Right renal pelvis (tissue), 4 donors: ENCODE measurements around the gene RAB17. TPM values are rescaled to one million over a fixed set of nuclear protein-coding genes. Genes with fewer than 3 reads are reported as not detected.

ENCODE experiments used
- DNase-seq, 4 donors: peaks; one replicate each; pipeline ENCODE4 v3.0.0-alpha.2; 2013; ENCODE audit warnings: low read depth in 4 of 4, low spot score in 3 of 4, missing footprints in 1 of 4
- polyA plus RNA-seq, 4 donors: library from polyadenylated mRNA; unstranded; fragments of 120-200 nt; gene quantifications; one replicate each; pipeline ENCODE4 v1.2.1, GENCODE V29; 2013; ENCODE audit not compliant: insufficient read length in 4 of 4

The RAB17 gene, protein sequence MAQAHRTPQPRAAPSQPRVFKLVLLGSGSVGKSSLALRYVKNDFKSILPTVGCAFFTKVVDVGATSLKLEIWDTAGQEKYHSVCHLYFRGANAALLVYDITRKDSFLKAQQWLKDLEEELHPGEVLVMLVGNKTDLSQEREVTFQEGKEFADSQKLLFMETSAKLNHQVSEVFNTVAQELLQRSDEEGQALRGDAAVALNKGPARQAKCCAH
- 10 to 100 TPM; 11.5 to 15.1 (median 13.3) TPM for polyA plus RNA-seq

DNA sequence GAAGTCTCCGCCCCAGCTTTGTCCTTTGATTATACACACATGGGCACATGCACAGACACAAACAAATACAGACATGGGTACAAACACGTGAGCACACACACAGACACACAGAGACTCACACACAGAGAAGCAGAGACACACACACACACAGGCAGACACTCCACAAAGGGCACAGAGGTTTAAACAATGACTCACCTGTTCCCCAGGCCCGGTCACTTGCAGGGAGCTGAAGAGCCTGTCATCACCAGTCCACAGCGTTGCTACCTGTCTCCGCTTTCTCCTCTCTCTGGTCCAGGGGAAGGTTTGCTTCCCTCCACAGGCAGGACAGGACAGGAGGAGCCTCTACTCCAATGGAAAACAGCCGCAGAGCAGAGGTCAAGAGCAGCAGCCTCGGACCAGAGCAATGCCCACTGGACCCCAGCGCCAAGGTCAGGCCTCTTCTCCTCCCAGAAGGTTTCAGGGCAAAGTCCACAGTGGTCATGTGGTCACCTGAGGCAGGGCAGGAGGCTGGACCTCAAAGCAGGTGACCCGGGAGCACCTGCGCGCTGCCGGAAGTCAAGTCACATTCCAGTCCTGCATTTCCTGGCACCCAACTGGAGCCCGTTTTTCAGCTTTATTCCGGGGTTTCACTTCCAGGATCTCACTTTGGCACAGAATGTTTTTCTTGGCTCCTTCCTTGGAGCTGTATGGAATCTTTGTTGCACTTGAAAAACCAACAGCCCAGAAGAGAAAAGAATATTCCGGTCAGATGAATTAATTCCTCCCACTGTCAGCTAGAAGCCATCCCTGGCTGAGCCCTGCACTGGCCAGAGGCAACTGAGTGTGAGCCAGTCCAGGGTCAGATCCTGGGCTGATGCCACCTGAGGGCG is at the start of gene RAB17:
TSS of gene RAB17 (minus strand) at position 463 of the 869 bp plus-strand sequence. CDS start 4,580 bp downstream, outside the sequence.
- DNase-seq, result no peak

DNA sequence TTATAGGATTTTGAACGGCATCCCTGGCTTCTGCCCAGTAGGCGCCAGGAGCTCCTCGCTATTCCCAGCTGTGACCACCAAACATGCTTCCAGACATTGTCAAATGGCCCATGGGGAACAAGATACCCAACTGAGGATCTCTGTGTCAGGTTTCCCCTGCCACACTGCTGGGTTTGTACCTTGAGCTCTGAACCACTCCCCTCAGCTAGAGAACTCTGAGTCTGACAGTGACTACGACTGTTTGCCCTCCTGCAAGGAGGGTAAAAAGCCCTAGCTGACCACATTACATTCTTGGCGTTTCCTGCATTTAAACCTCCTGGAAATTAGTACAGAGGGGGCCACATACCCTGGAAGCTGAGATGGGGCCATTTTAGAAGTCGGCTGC is 49.3 kb upstream of the RAB17 start:
- DNase-seq, result no peak

DNA sequence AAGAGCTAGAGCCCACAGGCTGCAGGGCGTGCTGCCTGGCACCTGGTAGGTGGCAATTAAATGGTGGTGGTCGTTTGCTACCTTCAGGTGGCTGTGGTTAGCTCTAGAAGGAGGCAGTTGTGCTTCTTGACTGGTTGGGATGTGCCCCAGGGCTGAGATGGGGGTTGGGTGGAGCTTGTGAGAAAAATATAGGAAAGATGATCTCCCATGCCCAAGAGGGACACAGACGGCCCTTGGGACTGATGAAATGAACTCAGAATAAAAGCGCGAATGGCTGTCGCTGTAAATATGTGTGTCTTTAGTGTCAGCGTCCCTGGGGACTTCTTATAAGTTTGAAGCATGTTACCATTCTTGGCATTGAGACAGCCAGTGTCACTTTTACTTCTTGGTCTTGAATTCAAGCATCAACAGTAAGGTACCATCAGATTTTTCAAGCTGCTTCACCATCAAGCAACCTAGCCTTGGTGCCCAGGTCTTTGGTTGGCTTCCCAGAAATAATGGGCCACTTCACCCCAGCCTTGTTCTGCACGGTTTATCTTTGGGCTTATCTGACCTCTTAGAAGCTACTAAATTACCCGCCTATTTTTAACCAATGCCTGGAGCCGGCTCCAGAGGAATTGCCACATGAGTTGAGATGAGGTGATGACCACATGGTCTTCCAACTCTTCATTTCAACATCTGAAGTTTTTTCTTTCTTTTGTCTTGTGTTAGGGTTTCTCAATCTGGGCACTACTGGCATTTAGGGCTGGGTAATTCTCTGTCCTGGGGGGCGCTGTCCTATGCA is 48.7 kb upstream of the RAB17 start:
- no peak for DNase-seq

DNA sequence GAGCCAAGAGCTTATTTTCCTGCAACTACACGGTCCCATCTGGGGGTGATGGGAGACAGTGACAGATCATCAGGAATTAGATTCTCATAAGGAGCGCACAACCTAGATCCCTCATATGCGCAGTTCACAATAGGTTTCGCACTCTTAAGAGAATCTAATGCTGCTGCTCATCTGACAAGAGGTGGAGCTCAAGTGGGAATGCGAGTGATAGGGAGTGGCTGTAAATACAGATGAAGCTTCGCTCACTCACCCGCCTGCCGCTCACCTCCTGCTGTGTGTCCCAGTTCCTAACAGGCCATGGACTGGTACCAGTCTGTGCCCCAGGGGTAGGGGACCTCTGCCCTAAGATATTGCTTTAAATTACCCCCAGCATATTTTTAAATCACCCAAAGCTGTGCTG is 47.6 kb upstream of the RAB17 start:
- no peak for DNase-seq

DNA sequence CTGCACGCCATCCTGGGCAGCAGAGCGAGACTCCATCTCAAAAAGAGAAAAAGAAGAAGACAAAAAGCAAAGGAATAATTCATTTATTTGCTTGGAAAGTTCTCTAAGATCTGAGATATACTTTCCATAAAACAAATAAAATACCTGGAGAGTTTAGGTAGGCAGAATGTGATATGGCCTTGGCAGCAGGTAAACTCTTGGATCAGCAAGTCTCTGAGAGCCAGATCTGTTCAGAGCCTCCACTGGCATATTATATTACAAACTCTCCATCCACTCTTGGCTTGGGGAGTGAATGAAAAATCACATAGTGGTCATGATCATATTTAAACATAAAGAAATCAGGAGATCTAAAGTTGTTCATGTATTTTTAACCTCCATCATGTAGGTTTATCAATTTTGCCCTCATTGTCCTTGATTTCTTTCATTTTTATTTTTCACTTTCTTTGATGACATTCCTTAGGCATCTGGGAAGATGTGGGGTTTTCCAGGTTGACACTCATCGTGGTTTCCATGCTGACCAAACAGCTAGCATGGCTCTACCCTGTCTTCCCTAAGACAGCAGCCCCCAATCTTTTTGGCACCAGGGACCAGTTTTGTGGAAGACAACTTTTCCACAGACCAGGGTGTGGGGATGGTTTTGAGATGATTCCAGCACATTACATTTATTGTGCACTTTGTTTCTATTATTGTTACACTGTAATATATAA is 47.0 kb upstream of the RAB17 start:
- no peak for DNase-seq

DNA sequence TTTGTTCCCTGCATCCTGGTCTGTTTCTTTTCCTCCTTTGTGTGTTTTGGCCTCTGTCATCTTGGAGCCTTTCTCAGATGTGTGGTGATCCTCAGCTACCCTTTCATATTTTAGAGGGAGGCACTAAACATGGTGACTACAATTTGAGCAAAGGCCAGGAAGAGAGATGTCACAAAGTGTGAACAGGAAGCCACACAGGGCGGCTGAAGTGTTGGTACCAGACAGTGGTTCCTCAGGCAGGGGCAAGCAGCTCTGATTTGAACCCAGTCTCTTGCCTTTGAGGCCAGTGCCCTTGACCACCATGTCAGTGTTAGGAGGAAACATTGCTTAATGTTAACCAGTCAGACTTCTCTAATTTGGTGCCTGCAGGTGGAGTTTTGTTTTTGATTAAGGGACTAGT is 46.0 kb upstream of the RAB17 start:
- DNase-seq, result no peak

GRCh38 chr2:237633061-237633561 is 42.6 kb upstream of the RAB17 start:
- no peak for DNase-seq

DNA sequence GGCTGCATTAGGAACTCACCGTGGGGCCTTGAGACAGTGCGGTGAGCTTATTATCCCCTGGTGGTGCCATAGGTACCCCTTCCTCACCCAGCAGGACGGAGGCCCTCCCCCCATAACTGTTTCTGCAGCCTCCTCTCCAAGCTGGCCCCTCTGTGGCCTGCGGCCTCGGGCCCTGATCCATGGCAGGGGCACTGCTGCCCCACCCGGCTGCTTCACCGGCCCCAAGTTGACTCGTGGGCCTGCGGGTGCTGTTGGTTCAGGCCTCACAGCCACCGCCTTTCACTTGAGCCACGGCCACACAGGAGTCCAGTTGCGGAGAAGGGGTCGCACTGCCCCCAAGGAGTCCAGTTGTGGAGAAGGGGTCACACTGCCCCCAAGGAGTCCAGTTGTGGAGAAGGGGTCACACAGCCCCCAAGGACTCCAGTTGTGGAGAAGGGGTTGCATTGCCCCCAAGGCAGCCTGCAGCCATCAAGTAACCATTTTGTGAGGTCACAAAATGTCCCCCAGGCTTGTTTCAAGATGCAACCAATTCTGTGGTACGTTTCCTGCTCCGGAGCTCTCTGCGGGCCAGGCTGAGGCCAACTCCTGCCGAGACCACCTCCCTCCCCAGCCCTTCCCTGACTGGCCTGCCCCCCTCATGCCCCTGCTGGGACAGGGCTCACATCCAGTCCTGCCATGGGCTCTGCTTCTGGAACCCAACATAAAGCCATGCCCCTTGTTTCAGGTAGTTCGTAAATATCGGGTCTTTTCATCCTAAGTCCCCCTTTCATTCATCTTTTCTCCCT is 41.5 kb upstream of the RAB17 start:
- no peak for DNase-seq

- DNase-seq, result no peak
Observed at GRCh38 chr2:237631007-237631785, 40.7 kb upstream of the RAB17 start.

- no peak for DNase-seq
Observed at GRCh38 chr2:237630216-237631000, 39.9 kb upstream of the RAB17 start.

GRCh38 chr2:237629739-237630138 is 39.2 kb upstream of the RAB17 start:
- DNase-seq, result no peak

DNA sequence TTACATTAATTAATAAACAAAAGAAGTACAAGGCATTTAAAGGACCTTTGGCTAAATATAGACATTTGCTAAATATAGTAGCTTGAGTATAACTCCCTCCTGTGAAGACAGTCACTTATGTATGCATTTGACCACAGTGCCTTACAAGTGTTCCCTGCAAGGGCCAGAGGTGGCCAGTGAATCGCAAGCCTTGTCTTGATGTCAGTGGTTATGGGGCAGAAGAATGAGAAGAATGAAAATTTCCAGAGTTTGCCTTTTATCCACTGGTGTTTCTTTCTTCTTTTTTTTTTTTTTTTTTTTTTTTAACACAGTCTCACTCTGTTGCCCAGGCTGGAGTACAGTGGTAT is 38.6 kb upstream of the RAB17 start:
- no peak for DNase-seq

DNA sequence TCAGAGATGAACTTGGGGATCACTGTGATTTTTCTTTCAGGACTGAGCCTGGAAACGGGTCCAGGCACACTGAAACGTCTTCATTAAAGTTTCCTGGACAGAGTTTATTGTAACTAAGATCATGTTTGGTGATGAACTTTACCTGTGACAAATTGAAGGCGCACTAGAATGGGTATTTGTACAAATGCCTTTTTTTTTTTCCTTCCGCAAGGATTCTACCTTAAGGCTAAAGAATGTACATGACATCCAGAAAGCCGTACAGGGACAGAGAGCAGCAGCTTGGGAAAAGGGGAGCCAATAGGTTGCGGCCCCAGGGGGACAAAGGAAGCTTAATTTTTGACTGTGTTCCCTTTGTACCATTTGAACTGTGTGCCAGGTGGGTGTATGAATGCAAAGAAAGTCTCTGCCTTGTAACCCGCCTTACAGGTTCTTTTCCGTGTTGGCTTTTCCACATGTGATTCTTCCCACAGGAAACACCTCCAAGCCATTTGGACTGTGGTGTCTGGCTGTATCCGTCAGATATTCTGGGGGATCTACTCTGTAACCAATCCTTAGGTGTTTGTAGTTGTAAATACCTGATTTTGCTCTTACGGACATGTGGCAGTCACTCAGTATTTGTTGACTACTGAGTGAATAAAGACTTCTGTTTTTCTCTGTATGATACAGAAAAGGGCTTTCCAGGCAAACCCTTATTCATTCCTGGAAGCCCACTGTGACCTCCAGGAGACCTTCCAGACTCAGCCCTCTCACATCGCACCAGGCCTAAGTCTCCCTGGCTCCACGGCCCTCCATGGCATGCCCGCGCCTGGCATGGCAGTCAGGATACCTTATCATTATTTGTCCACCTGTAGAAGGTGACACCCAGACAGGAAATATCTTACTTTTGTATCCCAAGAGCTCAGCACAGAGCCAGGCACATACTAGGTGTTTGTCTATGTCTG is 38.0 kb upstream of the RAB17 start:
- DNase-seq, result no peak

DNA sequence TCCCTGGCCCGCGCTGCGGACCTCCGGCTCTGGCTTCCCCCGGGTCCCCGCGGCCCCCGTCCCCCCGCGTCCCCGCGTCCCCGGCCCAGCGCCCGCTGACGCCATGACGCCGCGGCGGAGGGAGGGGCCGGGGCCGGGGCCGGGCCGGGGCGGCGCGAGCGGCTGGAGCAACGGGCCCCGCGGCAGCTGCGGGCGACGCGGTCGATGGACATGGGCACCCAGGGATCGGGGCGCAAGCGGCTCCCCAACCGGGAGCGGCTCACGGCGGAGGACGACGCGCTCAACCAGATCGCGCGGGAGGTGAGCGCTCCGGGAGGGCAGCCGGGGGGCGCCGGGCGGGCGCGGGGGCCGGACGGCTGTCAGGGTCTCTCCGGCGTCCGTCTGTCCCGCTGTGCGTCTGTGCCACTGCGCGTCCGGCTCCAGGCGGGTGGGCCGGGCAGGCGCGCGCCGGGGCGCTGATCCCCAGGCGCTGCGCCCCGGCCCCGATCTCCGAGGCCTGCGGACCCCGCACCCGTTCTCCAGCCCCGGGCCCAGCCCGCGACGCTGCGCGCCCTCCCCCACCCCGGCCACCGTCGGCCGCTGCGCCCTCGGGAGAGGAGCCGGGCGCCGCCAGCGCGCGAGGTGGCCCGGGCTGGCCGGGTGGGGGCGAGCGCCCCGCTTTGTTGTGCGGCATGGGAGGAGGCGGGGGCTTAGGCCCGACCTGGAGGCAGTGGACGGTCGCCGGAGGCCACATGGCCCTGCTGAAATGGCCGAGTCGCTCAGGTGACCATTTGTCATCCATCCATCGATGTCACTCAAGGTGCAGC is 37.1 kb upstream of the RAB17 start, which contains the start of gene LRRFIP1:
TSS of gene LRRFIP1 (plus strand) at position 147 of the 806 bp plus-strand sequence. CDS start at position 205, 58 bp downstream.
- no peak for DNase-seq

DNA sequence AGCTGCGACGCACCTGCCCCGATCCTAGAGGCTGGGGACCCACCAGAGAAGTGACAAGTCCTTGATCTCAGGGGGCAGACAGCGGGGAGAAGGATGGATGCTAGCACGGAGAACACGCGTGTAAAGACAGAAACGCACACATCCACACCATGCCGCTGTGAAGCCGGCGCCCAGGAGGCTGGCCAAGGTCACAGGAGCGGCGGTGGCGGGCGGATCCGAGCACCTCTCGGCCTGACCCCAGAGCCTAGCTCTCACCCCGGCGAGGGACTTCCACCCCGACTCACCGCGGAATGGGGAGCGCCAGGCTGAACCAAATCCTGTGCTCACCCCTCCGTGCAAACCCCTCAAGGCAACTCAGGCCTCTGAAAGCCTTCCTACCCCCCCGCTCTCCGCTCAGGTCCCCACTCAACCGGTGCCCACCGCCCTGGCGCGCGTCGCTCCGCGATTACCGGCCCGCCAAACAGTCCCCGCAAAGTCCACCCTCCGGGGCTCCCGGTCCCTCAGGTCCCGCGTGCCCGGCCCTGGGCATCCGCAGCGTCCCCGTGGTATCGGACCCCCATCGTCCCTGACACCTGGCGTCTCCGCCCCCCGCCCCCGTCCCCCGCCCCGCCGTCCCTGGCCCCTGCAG is 36.4 kb upstream of the RAB17 start:
- DNase-seq, result no peak

- no peak for DNase-seq
Observed at GRCh38 chr2:237625777-237626176, 35.2 kb upstream of the RAB17 start.
